Measurements from ENCODE around the gene MIDN.

- TF ChIP-seq POLR2A (IDR thresholded peaks at IDR 0.05; ENCODE audit: low read depth, low read length): no peak
- no peak for TF ChIP-seq POLR2AphosphoS5 (IDR thresholded peaks at IDR 0.05; ENCODE audit: low read depth, low read length)
- no peak for TF ChIP-seq TAF1 (IDR thresholded peaks at IDR 0.05; ENCODE audit: borderline replicate concordance, low read depth, low read length)
These were observed 34.7 kb upstream of the MIDN start for GRCh38 chr19:1213391-1214286.

Measured in GM12892 (cell line).